GM21737 (cell line): ENCODE data around the gene SPEF1.
A peak's percentile ranks its signal among the peaks of the same experiment; 100 is the strongest.
"Not testable (repeated sequence)": the region's sequence is repeated elsewhere in the genome, so short reads cannot be mapped to it uniquely, and the experiment has no call there.

Experiments used
- ATAC-seq: cut with Tn5 transposase; IDR thresholded peaks from one replicate; pipeline ENCODE4 v1.9.1; 2021; ENCODE audit warnings: mild to moderate bottlenecking, moderate library complexity; ENCODE audit not compliant: unreplicated experiment

The SPEF1 gene, protein sequence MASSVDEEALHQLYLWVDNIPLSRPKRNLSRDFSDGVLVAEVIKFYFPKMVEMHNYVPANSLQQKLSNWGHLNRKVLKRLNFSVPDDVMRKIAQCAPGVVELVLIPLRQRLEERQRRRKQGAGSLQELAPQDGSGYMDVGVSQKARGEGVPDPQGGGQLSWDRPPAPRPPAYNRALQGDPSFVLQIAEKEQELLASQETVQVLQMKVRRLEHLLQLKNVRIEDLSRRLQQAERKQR

DNA sequence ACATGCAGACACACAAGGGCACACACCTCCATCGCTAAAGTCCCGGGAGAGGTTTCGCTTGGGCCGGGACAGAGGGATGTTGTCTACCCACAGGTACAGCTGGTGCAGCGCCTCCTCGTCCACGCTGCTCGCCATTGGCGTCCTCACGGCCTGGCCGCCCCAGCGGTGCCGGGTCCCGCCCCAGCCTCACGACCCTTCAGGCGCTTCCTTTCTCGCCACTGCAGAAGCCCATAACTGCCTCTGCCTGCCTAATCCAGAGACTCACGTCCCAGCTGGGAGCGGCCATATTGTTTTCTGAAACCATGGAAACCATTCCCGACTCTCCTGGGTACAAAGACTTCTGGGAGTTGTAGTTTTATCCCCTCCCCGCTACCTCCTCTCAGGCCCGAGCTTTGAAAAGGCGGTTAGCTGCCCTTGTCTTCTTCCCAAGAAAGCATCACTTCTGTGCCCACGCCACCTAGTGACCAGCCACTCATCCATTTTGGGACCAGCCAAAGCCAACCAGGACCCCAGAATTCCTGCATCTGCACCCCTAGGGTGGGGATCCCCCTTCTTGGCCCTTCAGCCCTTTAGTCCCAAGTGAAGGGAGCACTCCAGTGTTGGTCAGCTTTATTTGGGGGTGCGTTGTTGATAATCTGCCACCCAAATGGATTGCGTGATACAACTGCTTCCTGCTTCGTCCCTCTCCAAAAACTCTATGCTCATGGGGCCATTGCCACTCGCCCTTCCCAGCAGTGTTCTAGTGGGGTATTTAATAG lies at the start of gene SPEF1:
TSS of gene SPEF1 (minus strand) at position 296 of the 758 bp plus-strand sequence. CDS start at position 135, 161 bp downstream.
- ATAC-seq: no peak

DNA sequence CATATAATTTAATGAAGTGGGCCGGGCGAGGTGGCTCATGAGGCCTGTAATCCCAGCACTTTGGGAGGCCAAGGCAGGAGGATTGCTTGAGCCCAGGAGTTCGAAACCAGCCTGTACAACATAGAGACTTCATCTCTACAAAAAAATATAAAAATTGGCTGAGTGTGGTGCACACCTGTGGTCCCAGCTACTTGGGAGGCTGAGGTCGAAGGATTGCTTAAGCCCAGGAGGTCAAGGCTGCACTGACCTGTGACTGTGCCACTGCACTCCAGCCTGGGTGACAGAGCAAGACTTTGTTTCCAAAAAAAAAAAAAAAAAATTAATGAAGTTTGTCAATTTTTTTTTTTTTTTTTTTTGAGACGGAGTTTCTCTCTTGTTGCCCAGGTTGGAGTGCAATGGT lies 48.6 kb upstream of the SPEF1 start:
- ATAC-seq: not testable (repeated sequence)

DNA sequence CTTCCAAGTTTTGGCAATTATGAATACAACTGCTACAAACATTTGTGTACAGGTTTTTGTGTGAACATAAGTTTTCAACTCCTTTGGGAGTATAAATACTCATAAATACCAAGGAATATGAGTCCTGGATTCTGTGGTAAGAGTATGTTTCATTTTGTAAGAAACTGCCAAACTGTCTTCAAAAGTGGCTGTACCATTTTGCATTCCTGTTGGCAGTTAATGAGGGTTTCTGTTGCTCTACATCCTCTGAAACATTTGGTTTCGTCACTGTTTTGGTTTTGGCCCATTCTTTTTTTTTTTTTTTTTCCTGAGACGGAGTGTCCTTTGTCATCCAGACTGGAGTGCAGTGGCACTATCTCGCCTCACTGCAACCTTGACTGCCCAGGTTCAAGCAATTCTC lies 47.5 kb upstream of the SPEF1 start:
- ATAC-seq: no peak

DNA sequence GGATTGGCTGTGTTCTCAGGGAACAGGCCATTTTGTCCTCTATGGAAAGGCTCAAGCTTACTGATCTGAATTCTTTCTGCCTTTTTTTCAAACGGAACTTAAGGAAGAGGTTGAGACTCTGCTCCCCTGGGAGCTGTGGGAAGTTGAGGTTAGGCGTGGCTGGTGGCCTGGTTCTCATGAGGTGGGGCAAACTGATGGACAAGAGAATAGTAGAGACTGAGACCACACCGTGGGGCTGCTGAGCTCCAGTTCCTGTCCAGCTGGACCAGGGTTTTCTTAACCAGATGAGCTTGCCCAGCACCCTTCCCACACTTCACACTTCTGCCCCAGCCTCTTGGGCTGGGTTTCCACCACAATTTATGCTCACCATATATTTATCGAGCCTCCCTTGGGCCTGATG lies 45.2 kb upstream of the SPEF1 start:
- no peak for ATAC-seq

DNA sequence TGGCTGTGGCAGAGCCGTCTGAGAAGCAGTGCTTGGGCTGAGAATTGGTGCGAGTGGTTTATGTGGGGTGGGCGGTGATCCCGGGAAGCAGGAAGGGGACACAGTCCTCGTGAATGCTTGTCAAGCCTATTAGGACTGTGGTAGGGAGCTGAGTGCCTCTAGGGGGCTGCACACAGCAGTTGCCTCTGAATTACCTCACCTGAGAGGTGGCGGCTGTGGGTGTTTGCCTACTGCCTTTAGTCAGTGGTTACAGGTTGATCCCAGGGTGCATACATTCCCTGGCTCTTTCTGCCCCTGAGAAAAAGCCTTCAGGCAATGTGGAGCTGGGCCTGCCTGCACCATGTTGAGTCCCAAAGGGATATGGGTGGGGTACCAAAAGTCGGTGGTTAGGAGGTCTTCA lies 44.3 kb upstream of the SPEF1 start:
- ATAC-seq: no peak

DNA sequence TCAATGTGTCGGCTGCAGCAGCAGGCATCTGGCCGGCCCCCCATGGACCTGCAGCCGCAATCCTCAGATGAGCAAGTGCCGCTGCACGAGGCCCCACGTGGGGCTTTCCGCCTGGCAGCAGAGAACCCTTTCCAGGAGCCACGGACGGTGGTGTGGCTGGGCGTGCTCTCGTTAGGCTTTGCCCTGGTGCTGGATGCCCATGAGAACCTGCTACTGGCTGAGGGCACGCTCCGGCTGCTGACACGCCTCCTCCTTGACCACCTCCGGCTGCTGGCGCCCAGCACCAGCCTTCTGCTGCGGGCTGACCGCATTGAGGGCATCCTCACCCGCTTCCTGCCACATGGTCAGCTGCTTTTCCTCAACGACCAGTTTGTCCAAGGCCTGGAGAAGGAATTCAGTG lies 42.6 kb upstream of the SPEF1 start:
- no peak for ATAC-seq

DNA sequence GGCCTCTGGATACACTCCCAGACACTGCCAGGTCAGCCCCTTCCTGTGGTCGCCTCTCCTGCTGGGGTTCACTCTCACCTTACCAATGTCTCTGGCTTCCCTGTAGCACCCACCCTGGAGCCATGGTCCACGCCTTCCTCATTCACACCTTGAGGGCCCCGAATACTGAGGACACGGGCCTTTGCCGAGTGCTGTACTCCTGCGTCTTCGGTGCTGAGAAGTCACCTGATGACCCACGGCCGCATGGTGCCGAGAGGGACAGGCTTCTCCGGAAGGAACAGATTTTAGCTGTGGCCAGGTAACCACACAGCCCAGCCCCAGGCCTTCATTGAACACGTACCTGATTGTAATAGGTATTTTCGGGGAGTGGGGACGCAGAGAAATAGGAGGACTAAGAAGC lies 40.7 kb upstream of the SPEF1 start:
- ATAC-seq: no peak

DNA sequence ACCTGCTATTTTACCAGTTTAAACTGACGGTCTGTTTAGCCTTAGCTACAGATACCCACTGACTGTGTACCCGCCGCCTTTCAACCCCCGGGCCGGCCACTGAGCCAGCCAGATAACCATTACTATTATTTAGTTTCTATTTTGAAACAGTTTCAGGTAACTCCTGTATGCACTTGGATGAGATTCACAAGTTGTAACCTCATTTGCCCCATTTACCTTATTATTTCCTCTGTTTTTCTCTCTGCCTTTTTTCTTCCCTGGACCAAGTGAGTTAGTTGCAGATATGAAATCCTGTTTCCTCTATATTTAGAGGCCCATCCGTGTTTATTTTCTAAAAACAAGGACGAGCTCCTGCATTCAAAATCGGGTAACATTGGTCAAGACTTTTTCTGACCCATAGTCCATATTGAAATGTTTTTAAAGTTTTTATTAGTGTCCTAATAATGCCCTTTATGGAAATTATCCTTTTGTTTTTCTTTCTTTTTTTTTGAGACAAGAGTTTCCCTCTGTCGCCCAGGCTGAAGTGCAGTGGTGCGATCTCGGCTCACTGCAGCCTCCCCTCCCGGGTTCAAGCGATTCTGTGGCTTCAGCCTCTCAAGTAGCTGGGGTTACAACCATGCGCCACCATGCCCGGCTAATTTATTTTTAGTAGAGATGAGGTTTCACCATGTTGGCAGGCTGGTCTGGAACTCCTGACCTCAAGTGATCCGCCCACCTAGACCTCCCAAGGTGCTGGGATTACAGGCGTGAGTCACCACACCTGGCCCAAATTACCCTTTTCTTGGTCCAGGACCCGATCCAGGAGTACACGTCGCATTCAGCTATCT lies 39.9 kb upstream of the SPEF1 start:
- no peak for ATAC-seq

DNA sequence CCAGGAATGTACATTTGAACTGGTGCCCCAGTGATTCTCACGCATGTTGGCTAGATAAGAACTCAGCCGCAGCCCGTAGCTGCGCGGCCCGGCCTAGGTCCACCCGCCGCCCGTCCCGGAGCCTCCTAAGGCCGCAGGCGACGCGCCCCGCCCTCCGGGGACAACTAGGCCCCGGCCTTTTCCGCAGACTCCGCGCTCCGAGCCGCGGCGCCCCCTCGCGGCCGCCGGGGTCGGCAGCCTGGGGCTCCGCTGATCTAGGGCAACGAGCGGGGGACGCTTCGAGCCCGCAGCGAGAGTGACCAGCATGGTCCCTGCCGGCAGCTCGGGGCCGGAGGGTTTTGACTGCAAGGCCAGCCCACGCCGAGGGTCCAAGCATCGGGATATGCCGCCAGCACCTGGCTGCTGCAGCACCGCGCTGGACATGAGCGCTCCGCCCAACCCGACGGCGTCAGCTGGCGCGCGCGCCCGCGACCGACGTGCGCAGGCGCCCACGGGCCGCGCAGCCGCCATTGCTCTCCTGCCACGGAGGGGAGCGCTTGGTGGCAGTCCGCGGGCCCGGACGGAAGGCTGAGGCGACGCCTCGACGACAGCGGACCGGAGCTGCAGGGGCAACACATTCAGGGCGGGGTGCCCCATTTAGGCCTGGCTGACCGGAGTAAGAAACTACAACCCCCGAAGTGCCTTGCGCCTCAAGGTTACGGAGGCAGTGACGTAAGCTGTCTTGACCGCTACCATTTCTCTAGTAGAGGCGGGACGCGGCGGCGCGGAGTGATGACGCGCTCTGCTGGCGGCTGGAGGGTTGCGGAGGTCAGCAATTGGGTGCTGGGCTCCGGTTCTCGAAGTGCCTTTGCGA lies 39.0 kb upstream of the SPEF1 start, which contains the start of gene AP5S1:
TSS of gene AP5S1 (plus strand) at position 500 of the 853 bp plus-strand sequence. CDS start 1,571 bp downstream, outside the sequence.
- peak; percentile 80 for ATAC-seq

DNA sequence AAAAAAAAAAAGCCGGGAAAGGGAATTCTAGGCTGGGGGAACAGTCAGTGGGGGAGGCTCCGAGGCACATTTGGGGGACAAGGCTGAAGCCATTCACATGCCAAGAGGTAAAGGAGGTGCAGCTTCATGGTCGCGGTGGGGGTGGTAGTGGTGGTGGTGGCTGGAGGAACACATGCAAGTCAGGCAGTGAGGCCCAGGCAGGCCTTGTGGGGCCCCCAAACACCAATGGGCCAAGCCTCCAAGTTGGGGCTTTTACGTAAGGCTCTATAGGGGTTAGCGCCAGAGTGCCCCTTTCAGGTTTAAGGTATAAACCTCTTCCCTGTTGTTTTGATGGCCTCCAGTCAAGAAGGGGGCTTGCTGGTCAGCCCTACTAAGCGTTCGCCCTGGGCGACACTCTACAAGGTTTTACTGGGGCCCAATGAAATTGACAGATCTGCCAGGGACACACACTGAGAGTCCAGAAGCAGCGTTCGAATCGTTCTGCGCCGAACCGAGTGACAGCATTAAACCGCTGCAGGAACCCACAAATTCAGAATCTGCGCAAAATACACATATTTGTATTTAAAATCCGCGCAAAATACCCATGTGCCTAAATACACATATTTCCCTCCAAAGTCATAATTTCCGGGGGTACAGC lies 38.3 kb upstream of the SPEF1 start:
- no peak for ATAC-seq

DNA sequence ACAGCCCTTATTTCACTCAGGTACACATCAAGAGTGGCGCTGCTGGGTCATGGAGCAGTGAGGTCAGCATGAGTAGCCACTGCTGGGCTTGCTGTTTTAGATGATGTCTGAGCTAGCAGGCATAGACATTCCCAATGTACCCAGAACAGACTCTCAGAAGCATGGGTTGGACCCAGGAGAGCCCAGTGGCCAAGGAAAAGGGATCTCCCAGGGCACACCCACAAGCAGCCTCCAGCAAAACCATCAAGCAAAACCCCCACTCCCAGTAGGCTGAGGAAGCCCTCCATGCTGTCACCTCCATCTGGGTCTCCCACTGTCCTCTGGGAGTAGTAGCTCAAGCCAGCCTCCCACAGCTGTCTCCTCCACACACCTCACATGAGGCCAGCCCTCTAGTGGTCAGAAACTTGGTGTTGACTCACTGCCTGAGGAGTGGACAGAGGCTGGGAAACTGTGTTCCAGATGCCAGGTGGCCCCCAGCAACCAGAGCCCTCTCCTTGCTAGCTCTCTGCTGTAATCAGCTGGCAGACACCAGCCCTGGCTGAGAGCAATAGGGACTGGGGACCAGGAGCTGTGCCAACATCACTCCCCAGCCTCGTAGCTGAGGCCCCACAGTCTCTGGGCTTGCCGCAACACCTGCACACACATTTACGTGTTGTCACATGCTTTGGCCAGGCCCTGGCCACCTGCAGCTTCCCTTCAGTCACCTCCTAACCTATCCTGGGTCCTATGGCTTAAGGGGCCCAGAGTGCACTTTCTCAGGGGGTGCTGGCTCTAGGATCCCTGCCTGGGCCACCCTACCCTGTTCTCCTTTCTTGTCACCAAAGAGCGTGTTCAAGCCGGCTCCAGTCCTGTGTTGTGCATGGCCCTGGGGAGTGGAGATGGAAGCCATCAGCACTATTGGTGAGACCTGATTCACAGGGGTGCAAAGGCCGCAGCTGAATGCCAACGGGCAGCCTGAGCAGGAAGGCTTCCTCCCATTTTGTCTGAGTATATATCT lies 37.2 kb upstream of the SPEF1 start:
- no peak for ATAC-seq

DNA sequence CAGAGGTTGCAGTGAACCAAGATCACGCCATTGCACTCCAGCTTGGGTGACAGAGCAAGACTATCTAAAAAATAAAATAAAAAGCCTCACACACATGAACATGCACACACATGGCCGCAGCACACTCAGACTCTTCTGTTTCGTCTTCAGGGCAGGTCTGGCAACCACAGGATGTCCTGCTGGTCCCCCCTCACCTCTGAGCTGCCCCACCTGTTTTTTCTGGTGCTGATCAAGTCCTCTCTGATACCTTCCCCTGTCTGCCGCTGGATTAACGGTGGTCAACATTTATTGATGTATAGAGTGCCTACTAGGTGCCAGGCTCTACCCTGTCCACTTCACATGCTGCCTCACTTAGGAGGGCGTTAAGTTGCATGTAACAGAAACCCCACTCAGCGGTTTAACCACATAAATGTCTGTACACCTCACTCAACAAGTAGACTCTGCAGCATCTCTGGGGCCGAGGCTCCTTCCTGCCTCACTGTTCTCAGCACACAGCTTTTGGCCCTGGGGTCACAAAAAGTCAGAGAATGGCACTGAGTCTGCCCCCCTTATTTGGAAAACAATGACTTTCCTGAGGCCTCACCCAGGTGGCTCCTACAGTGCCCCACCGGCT lies 34.6 kb upstream of the SPEF1 start:
- ATAC-seq: no peak

DNA sequence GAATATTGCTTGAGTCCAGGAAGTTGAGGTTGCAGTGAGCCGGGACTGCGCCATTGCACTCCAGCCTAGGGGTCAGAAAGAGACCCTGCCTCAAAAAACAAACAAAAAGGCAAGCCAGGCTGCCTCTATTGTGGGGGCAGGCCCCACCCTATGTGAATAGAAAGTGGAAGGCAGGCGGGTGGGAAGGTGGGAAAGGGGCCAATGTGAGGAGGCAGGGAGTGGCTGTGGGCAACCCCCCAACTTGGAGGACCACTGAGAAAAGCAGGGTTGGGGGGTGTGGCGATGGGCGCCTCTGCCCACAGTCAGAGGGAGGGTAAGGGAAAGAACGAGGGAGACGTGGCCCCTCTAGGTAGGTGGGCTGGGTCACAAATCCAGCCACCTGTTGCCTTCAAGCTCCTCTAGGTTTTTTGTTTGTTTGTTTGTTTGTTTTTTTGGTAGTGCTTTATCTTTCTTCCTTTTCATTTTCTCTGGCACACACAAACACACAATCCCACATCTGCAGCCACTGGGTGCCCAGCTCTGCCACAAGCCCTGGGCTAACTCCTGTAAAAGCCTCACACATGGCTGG lies 33.8 kb upstream of the SPEF1 start:
- no peak for ATAC-seq

DNA sequence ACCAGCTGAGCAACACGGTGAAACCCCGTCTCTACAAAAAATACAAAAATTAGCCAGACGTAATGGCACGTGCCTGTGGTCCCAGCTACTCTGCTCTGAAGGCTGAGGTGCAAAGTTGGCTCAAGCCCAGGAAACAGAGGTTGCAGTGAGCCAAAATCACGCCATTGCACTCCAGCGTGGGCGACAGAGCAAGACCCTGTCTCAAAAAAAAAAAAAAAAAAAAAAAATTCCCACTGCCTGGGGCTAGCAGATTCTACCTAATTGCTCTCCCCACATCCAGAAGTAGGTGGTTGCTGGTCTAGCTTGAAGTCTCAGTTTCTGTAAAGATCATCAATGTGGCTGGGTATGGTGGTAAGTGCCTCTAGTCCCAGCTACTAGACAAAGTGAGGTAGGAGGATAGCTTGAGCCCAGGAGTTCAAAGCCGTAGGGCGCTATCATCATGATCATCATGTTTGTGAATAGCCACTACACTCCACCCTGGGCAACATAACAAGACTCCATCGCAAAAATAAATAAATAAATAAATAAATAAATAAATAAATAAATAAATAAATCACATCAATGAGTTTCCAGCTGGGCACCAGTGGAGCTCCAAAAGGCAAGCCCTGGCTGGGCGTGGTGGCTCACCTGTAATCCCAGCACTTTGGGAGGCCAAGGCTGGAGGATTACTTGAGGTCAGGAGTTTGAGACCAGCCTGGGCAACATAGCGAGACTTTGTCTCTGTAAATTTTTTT lies 32.8 kb upstream of the SPEF1 start:
- no peak for ATAC-seq

DNA sequence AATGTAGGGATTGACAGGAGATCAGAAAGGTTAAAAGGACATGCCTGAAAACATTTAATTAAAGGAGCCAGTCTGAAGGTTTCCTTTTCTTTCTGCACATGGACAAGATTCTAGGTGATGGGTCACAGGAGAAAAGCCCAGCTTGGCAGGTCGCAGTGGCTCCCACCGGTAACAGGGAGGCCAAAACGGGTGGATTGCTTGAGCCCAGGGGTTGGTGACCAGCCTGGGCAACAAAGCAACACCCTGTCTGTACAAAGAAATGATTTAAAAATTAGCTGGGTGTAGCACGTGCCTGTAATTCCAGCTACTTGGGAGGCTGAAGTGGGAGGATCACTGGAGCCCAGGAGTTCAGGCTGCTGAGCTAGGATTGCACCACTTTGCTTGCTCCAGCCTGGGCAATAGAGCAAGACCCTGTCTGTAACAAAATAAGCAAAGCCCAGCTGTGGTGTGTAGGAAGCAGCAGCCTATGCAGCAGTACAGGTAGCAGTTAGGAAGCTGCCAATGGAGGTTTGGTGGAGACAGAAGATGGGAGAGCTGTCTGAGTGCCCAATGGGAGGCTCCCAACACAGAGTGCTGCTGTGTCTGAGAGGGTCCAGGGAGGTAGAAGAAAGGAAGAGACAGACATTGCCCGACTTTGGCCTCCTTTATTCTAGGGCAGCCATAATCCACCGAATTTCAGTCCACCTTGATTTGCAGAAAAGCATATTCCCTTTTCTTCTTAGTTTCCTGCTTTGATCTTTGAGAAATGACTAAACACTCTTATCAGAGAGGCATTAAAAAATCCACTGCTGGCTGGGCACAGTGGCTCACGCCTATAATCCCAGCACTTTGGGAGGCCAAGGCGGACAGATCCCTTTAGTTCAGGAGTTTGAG lies 32.0 kb upstream of the SPEF1 start:
- no peak for ATAC-seq

DNA sequence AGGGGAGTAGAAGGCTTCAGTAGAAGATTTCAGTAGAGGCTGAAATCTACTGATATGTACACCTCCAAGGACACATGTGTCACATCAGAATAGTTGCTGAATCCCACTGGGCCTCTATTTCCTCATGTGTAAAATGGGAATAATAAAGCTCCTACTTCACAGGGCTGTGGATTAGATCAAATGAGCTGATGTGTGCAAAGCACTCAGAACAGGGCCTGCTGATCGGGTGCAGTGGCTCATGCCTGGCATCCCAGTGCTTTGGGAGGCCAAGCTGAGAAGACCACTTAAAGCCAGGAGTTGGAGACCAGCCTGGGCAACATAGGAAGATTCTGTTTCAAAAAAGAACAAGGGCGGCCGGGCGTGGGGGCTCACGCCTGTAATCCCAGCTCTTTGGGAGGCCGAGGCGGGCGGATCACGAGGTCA lies 31.0 kb upstream of the SPEF1 start:
- ATAC-seq: no peak
